Lower leg skin (tissue), 4 donors: ENCODE results near the gene WDR6. TPM values are rescaled to one million over a fixed set of nuclear protein-coding genes. Genes with fewer than 3 reads are reported as not detected.

Experiments used
- DNase-seq, 2 donors: peaks; one replicate each; pipeline ENCODE4 v3.0.0-alpha.2; 2019; ENCODE audit warnings: low spot score in 2 of 2
- H3K4me3 ChIP-seq: fragments of 200-600 bp; sonication (generic); 2 replicates; pipeline ENCODE4 v1.5.1; 2017; ENCODE audit warnings: mild to moderate bottlenecking, low read depth; ENCODE audit not compliant: poor library complexity, severe bottlenecking
- POLR2A ChIP-seq, 2 donors: fragments of 450-650 bp; IDR thresholded peaks; one replicate each; pipeline ENCODE4 v1.6.1; 2016 to 2017; ENCODE audit warnings: antibody characterized with exemption in 2 of 2, mild to moderate bottlenecking in 1 of 2, moderate library complexity in 1 of 2
- WGBS, 2 donors: methylation state at CpG; one replicate each; pipeline ENCODE4 v1.1.5; 2018; 5-methylcytosine and 5-hydroxymethylcytosine counted together
- intact Hi-C: fragments of 100-400 bp; cut with DNase I; formaldehyde crosslinking; loops from one replicate; pipeline ENCODE4 v1.15.0; 2023; ENCODE audit warnings: low total_unique reads
- microRNA counts, 2 donors: library from miRNA; unstranded; fragments of <30 nt; microRNA quantifications; one replicate each; lab custom pipeline; 2016
- microRNA-seq, 2 donors: library from miRNA; unstranded; fragments of <30 nt; microRNA quantifications; one replicate each; pipeline ENCODE4, GENCODE V29; 2016; ENCODE audit warnings: borderline replicate concordance in 2 of 2, borderline number of aligned reads in 1 of 2
- total RNA-seq, 4 donors: library from RNA; depleted of rRNA; stranded (reverse); fragments of >200 nt; gene quantifications; one replicate each; pipeline ENCODE4 v1.1.0, GENCODE V29; 2016
- TF ChIP-seq, protein P1 (sequence below), 3 donors: fragments of 450-650 bp; IDR thresholded peaks; one replicate each; pipeline ENCODE4 v1.5.1; 2016; ENCODE audit warnings: antibody characterized with exemption in 3 of 3, mild to moderate bottlenecking in 3 of 3, moderate library complexity in 2 of 3

WDR6 gene
- total RNA-seq, 4 donors from 2014 or later, result 39.5 to 86.9 (median 49.8) TPM

DNA sequence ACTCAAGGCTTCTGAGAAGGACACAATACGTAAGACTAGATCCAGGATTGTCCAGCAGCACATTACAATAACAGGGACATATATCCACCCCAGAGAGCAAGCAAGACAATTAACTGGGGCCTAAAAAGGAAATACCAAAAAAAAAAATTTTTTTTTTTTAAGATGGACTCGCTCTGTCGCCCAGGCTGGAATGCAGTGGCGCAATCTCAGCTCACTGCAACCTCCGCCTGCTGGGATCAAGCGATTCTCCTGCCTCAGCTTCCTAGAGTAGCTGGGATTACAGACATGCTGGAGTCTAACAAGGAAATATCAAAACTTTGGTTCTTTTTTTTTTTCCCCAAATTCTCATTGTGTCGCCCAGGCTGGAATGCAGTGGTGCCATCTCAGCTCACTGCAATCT, 50.8 kb downstream of the WDR6 start:
- TF ChIP-seq, protein P1, sequence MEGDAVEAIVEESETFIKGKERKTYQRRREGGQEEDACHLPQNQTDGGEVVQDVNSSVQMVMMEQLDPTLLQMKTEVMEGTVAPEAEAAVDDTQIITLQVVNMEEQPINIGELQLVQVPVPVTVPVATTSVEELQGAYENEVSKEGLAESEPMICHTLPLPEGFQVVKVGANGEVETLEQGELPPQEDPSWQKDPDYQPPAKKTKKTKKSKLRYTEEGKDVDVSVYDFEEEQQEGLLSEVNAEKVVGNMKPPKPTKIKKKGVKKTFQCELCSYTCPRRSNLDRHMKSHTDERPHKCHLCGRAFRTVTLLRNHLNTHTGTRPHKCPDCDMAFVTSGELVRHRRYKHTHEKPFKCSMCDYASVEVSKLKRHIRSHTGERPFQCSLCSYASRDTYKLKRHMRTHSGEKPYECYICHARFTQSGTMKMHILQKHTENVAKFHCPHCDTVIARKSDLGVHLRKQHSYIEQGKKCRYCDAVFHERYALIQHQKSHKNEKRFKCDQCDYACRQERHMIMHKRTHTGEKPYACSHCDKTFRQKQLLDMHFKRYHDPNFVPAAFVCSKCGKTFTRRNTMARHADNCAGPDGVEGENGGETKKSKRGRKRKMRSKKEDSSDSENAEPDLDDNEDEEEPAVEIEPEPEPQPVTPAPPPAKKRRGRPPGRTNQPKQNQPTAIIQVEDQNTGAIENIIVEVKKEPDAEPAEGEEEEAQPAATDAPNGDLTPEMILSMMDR (IDR thresholded peaks at IDR 0.05), result no peak
- TF ChIP-seq POLR2A (IDR thresholded peaks at IDR 0.05), result no peak
- intact Hi-C loops, result no loop called here
- WGBS, 2 donors, result 92 to 93% methylated on average over 7 of the region's 7 CpGs
- no peak for DNase-seq
- no peak overlapping the region for H3K4me3 ChIP-seq

MicroRNAs within 50 kb of the gene (microRNA counts, 767-probe panel; counts per million panel counts)
- microRNA hsa-miR-191-5p (lab: Ali Mortazavi, UCI) (12,965 to 15,428 counts per million in 2 donors), microRNA hsa-miR-425-5p (lab: Ali Mortazavi, UCI) (0 to 358 counts per million in 2 donors)

Small RNA genes within 50 kb of the gene (microRNA-seq; reads per million reads assigned to microRNA genes)
- gene MIR191, result 11,566 to 11,569 reads per million in 2 donors
- 829 to 904 reads per million in 2 donors for gene MIR425

Other genes starting within 250 kb of the WDR6 start
- gene PRKAR2A, start 159.5 kb upstream of the WDR6 start, total RNA-seq, result 10 to 100 TPM; 25.4 to 53.2 (median 29.3) TPM
- gene SLC25A20, start 108.5 kb upstream of the WDR6 start, total RNA-seq, result 10 to 100 TPM; 11.4 to 46.3 (median 20.4) TPM
- 10 to 100 TPM; 41.5 to 75.7 (median 69.1) TPM for gene ARIH2, start 88.5 kb upstream of the WDR6 start, total RNA-seq
- gene P4HTM, start 17.1 kb upstream of the WDR6 start, total RNA-seq, result 10 to 100 TPM; 23.4 to 41.9 (median 36.0) TPM
- gene DALRD3, start 11.2 kb downstream of the WDR6 start, total RNA-seq, result 10 to 100 TPM; 51.5 to 78.4 (median 62.1) TPM
- gene NDUFAF3, start 14.7 kb downstream of the WDR6 start, total RNA-seq, result 10 to 100 TPM; 24.2 to 85.9 (median 65.0) TPM
- gene IMPDH2, start 22.0 kb downstream of the WDR6 start, total RNA-seq, result 100 to 1,000 TPM; 205 to 275 (median 222) TPM
- 100 to 1,000 TPM in 1 of 4 donors, 10 to 100 TPM in 3; 72.4 to 106 (median 84.2) TPM for gene QRICH1, start 86.7 kb downstream of the WDR6 start, total RNA-seq
- 100 to 1,000 TPM; 229 to 459 (median 321) TPM for gene QARS1, start 97.4 kb downstream of the WDR6 start, total RNA-seq
- 100 to 1,000 TPM in 1 of 4 donors, 10 to 100 TPM in 3; 71.6 to 151 (median 77.4) TPM for gene USP19, start 113.4 kb downstream of the WDR6 start, total RNA-seq
- gene LAMB2, start 125.7 kb downstream of the WDR6 start, total RNA-seq, result 100 to 1,000 TPM; 312 to 485 (median 356) TPM
- gene CCDC71, start 158.9 kb downstream of the WDR6 start, total RNA-seq, result 10 to 100 TPM; 28.0 to 39.9 (median 33.7) TPM
- gene KLHDC8B, start 164.2 kb downstream of the WDR6 start, total RNA-seq, result 10 to 100 TPM; 52.4 to 65.2 (median 56.0) TPM